DMS153 treated with DMSO at 0.1 percent for 48 hours (cell line): ENCODE measurements around the gene PTPRN2.
A peak's percentile ranks its signal among the peaks of the same experiment; 100 is the strongest.
"Not testable (repeated sequence)": the region's sequence is repeated elsewhere in the genome, so short reads cannot be mapped to it uniquely, and the experiment has no call there.

Experiments
- DNase-seq: peaks from one replicate; lab custom pipeline; 2025; ENCODE audit not compliant: unreplicated experiment; lab: John Stamatoyannopoulos, UW

The PTPRN2 gene

DNA sequence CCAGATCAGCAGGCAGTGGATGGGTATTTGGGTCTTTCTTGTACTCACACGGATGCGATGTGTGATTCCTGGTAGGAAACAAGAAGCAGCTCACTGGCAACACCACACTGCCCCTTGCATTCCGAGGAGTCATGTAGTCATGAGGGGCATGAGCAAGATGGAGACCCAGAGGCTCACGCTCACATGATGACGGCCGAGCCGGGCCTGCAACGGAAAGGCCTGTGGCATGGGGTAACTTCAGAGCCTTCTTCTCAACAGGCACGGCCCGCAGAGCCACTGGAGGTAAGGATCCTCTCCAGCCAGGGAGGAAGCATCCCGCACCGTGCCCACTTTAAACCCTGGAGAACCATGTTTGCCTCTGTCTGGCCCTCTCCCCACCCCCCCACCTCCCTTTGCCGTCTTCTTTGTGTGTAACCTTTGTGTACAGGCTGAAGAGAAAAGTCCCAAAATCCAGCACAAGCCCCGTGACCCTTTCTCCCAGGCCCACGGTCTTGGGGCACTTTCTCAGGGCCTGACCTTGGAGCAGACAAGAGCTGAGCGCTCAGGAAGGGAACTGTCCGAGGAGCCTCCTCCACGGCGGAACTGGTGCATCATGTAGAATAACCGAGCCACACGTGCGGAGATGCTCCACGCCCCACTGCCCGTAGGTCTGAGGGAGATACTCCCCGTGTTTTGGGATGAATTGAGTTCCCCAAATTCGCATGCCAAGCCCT lies 734.4 kb downstream of the PTPRN2 start:
- no peak for DNase-seq

DNA sequence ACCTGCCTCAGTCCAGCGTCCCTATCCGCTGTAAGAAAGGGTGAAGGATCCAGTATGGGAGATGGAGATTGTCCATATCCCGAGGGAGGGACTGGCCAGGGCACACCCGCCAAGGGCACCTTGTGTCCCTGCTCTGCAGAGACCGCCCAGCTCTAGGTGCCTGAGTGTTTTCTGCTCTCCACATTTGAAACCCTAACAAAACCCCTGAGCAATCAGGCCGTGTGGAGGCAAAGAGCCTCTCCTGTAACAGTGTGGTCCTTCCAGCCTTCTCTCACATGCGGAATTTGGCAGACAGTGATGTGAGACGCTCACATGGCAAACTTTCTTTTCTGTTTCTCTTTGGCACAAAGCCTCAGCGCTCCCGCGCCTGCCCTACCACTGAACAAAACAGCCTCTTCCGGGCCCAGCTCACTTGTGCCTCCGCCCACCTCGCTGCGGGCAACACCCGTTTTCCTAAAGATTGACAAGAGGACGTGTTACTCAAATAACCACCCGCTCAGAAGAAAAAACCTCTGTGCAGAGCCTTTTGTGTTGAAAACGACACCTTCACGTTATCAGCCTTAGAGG lies 736.0 kb downstream of the PTPRN2 start:
- DNase-seq: peak; percentile 64

DNA sequence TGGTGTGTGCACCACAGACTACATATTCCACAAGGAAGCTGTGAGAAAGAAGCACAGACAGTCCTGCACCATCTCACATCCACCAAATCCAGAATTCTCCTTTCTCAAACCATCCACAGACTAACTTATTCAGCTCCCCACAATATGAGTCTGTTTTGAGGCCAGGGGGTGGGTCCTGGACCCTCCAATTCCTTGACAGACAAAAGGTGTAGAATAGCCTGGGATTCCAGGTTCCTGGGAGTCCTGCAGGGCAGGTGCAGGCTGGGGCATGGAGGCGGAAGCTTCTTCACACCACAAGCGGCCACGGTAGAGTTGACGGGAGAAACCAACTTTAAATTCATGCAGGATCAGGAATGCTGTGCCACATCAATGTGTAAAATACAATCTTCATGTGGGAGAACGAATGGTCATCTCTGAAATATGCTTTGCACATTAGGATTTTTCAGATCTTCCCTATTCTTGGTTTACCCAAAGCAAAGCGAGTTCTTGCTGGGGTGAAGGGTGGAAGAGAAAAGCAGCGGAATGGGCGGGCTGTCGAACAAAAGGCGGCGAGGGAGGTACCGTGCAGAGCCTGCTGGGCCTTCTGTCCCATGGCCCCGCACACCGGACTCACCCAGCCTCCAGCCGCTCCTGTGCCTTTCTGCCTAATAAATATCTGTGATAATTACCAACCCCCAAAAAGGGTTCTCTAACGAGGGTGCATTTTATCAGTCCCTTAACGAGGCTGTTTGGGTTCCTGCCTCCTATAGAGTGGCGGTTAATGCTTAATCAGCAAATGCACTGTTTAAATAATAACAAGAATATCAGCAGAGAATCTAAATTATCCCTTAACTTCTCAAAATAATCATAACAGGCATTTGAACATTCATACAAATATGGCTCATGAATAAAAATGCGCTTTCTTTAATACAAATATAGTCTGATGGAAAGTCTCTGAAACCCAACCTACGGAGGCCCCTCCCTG lies 736.9 kb downstream of the PTPRN2 start:
- no peak for DNase-seq

DNA sequence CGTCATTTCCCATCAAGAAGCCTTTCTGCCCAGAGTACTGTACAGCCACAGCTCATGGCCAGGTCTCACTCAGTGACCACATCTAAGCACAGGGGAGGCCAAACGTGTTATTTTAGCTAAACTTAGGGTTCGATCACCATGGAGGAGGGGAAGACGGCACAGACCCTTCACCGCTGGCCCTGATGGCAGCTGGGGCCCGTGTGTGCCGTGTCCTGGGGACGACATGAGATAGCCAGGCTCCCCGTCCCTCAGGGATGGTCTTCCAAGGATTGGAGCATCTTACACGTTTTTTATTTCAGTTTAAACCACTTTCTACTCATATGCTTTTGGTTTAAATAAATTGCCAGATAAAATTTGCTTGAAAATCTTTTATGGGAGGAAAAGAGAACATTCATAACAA lies 737.9 kb downstream of the PTPRN2 start:
- DNase-seq: no peak

DNA sequence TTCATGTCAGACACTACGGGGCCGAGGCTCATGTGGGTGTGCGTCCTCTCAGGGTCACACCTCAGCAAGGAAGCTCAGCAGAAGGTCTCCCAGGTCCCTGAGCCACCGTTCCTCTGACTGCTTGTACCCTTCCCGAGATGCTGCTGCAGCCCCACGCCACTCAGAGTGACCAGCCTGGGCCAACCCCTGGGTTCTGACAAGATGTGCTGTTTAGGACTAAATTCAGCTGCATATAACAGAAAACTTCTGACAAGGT lies 738.4 kb downstream of the PTPRN2 start:
- no peak for DNase-seq

DNA sequence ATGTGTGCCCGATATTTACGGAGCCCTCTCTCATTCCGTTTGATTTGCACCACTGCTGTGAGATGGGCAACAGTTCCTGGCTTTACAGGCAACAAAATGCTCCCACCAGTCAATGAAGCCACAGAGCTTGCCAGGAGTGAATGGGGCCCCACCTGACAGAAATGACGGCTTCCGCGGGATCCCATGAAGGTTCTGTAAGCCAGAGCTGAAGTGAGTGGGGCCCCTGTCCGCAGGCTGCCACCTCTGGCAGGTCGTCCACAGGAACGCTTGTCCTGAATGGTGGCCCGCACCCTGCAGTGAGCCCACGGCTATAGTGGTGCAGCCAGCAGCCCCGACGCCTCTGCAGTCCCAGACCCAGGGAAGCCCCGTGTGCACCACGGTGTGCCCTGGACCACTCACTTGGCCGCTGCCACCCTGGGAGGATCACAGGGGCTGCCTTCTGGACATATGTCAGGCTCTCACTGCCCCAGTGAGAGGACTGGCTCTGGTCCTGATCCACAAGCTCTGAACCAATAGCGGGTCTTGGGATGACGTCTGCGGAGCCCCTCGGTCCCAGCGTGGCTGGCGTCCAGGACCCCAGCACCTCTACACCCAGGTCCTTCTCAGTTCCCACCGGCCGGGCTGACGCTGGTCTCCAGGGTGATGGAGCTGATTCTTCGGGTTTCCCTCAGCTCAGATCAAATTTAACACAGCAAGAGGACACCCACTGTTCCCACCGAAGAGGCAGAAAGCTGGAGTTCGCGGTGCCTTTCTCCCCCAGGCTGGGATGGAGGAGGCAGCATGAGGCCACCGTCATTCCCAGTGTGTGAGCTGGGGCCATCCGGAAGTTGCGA lies 738.9 kb downstream of the PTPRN2 start:
- no peak for DNase-seq

DNA sequence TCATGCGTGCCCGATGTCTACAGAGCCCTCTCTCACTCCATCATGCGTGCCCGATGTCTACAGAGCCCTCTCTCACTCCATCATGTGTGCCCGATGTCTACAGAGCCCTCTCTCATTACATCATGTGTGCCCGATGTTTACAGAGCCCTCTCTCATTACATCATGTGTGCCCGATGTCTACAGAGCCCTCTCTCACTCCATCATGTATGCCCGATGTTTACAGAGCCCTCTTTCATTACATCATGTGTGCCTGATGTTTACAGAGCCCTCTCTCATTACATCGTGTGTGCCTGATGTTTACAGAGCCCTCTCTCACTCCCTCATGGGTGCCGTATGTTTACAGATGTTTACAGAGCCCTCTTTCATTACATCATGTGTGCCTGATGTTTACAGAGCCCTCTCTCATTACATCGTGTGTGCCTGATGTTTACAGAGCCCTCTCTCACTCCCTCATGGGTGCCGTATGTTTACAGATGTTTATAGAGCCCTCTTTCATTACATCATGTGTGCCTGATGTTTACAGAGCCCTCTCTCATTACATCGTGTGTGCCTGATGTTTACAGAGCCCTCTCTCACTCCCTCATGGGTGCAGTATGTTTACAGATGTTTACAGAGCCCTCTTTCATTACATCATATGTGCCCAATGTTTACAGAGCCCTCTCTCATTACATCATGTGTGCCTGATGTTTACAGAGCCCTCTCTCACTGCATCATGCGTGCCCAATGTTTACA lies 739.7 kb downstream of the PTPRN2 start:
- not testable (repeated sequence) for DNase-seq

DNA sequence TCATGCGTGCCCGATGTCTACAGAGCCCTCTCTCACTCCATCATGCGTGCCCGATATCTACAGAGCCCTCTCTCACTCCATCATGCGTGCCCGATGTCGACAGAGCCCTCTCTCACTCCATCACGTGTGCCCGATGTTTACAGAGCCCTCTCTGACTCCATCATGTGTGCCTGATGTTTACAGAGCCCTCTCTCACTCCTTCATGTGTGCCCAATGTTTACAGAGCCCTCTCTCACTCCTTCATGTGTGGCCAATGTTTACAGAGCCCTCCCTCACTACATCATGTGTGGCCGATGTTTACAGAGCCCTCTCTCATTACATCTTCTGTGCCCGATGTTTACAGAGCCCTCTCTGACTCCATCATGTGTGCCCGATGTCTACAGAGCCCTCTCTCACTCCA lies 740.9 kb downstream of the PTPRN2 start:
- not testable (repeated sequence) for DNase-seq

DNA sequence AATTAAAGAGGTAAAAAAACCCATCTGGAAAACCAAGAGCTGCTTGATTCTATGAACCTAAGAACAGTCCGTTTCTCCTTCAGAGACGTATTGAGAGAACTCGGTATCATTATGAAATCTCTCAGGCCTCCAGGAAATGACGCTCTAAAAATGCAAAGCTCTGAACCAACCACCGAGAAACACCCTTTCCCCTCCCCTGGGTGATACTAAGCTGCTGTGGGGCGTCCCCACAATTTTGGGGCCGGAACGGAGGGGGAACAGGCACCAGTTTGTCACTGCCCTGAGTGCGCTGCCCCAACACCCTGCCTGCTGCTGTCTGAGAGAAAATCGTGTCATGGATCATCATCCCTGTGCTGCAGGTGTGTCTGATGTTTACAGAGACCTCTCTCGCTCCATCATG lies 741.4 kb downstream of the PTPRN2 start:
- no peak for DNase-seq

DNA sequence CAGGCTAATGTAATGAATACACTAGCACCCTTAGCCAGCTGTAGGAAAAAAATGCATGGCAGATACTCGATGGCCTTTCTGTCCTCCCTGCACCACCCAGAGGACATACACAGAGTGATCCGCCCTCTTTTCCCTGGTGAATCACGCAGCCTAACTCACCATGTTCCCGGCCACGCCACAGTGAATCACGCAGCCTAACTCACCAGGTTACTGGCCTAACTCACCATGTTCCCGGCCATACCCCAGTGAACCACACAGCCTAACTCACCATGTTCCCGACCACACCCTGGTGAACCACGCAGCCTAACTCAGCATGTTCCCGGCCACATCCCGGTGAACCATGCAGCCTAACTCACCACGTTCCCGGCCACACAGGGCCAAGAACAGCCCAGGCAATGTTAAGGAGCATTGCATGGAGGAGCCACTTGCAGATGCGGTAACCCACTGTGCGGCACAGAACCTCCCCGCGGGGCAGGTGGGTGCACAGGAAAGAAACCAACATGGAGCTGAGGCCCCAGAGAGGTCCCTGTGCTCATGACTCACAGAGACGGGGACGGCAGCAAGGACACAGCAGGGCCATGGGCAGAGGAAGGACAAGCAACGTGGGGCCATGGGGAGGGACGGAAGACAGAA lies 742.3 kb downstream of the PTPRN2 start:
- DNase-seq: no peak

DNA sequence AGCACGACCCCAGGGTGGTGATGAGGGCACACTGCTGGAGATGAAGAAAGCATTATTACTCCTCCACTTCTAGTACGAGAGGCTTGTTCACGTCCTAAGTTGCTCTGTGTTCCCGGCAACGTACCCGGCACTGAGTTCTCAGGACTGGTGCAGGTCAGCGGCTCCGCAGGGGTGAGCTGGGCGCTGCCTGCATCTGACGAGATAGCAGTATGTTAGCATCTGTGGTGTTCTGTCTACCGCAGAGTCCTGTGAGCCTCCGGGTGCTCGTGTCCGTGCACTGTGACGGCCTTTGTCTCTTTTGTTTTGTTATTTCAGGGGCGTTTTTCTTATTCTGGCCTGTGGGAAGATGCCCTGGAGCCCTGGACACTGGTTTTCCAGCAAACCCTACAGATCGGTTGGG lies 743.0 kb downstream of the PTPRN2 start:
- no peak for DNase-seq

DNA sequence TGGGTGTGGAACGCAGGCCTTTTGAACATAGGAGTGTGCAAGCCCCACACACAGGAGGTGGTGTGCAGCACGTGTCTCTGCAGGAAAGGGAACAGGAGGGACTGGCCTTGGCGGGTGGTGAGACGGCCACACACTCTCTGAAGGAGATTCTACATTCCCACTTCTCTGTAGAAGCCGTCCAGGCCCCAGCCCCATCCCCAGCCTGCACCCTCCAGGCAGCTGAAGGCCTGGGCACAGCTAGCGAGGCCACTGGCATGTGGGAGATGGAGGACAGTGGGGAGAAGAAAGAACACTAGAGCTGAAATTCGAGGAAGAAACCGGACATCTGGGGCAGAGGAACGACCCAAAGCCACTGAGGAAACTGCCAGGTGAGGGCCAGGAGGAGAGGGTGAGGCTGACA lies 743.5 kb downstream of the PTPRN2 start:
- no peak for DNase-seq

DNA sequence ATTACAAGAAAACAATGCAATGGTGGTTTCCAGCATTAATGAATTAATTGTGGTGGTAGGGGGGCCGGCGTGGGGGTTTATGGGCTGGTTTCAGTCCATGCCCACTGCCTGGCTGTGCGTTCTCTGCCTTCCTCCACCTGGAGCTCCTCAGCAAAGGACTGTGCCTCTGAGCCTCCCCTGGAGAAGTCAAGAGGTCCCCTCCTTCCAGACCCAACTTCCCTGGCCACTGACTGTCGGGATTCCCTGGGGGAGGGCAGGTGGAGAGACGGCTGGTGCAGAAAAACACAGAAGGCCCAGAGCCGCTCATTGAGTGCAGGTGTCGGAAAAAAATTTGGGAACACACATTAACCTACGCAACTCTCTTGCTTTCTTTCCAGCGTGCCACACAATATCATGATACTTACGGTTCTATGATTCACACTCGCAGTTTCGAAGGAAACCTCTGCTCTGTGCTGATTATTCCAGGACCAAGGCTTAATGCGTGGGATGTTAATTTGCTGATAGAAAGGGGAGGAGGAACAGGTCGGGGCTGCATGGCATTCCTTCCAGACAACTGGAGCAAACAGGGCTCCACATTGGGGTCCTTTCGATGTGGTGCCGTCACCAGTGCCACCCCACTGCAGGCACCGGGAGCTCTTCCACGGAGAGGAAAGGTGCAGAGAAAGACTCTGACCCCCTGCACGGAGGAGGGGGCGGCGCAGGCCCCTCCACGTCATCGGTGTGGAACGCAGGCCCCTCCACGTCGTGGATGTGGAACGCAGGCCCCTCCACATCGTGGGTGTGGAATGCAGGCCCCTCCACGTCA lies 744.1 kb downstream of the PTPRN2 start:
- no peak for DNase-seq

DNA sequence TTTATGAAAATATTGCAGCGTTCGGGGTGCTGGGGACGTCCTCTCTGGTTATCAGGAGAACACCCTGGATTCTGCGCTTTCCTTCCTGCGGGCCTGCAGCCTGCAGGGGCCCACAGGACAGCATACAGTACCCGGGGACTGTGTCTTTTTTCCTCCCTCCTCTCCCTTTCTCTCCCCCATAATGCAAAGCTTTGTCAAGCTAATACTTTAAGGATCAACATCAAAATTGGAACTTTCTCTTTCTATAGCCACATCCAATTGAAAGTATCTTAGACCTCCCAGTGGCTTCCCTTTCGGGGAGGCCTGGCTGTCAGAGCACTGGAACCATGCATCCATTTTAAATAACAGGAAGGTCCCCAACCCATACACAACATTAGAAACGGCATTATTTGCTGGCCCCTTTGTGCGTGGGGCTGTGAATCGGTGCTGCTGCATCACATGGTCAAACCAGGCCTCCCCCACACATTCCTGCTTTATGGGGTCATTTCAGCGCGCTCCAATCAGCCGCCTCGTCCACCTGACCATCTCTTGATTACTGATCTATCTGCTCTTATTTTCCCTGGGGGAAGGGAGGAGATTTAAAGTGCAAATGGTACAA lies 745.8 kb downstream of the PTPRN2 start:
- no peak for DNase-seq

DNA sequence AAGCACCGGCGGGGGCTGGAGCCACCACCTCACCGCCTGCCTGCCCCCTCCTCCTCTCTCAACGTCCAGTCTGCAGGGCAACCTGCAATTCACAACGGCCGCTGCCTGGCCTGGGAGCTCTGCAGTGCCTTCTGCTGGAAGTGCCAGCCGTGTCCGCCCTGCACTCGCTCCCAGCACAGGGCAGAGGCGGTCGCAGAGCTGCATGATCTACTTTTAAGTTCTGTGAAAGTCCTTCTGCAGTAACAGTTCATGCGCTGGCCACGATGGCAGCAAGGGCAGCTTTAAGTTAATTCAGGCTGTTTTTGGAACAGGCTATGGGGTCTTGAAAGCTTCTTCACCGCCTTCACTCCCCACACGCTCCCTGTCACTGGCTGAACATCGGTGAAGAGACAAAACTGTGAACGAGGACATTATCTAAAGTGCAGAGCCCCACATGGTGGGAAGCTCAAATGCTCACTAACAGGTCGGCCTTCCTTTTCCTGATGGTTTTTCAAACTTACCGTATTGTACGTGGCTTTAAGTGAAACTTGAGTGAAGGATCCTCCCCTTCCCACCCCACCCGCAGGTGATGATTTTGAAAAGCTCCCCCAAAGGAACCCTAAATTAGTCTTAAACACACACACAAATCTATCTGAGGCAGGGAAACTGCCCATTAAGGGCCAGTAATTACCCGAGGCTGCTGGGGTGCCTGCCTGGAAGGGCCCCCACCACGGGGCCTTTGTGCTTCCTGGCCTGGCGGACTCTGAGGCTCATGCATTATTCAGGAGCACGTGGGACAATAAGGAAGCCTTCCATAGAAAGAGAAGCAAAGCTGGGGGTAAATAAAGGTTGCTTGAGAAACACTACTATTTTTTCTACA lies 746.5 kb downstream of the PTPRN2 start:
- no peak for DNase-seq

DNA sequence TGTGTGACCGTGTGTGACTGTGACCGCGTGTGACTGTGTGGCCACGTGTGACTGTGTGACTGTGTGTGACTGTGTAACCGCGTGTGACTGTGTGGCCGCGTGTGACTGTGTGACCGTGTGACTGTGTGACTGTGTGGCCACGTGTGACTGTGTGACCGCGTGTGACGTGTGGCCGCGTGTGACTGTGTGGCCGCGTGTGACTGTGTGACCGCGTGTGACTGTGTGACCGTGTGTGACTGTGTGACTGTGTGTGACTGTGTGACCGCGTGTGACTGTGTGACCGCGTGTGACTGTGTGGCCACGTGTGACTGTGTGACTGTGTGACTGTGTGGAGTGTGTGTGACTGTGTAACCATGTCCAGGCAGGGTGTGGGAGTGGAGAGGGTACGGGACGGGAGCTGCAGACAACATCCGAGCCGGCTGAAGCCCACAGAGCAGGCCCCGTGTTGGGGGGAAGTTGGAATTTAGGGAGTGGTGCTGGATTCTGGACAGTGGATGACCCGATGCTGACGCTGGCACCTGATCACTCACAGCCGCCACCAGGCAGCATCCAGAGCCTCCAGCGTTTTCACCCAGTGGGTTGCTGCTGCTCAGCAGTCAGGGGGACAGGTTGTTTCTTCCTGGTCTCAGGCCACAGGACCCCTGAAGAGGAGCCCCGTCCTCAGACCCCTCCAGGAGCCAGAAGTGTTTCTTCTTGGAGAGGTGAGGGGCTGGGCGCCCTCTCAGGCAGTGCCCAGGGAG lies 747.3 kb downstream of the PTPRN2 start:
- DNase-seq: no peak

DNA sequence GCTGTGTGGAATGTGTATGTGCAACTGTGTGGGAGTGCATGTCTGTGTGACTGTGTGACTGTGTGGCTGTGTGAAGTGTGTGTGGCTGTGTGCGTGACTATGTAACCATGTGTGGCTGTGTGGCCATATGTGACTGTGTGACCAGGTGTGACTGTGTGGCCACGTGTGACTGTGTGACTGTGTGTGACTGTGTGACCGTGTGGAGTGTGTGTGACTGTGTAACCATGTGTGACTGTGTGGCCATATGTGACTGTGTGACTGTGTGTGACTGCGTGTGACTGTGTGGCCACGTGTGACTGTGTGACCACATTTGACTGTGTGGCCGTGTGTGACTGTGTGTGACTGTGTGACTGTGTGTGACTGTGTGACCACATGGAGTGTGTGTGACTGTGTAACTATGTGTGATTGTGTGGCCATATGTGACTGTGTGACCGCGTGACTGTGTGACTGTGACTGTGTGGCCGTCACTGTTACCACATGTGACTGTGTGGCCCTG lies 747.9 kb downstream of the PTPRN2 start:
- no peak for DNase-seq
